HCEC 1CT (cell line): ENCODE results near the gene REM2.

Source experiments
- DNase-seq: peaks from one replicate; pipeline ENCODE4 v3.0.0-alpha.2; 2017

Gene REM2

GRCh38 chr14:22932146-22932545 lies 49.1 kb downstream of the REM2 start:
- no peak for DNase-seq

- no peak for DNase-seq
These were observed 52.1 kb downstream of the REM2 start for GRCh38 chr14:22935156-22935555.
